Measurements from ENCODE around the gene TOP3B.

- TF ChIP-seq, protein P1, sequence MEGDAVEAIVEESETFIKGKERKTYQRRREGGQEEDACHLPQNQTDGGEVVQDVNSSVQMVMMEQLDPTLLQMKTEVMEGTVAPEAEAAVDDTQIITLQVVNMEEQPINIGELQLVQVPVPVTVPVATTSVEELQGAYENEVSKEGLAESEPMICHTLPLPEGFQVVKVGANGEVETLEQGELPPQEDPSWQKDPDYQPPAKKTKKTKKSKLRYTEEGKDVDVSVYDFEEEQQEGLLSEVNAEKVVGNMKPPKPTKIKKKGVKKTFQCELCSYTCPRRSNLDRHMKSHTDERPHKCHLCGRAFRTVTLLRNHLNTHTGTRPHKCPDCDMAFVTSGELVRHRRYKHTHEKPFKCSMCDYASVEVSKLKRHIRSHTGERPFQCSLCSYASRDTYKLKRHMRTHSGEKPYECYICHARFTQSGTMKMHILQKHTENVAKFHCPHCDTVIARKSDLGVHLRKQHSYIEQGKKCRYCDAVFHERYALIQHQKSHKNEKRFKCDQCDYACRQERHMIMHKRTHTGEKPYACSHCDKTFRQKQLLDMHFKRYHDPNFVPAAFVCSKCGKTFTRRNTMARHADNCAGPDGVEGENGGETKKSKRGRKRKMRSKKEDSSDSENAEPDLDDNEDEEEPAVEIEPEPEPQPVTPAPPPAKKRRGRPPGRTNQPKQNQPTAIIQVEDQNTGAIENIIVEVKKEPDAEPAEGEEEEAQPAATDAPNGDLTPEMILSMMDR (IDR thresholded peaks at IDR 0.05 in 4 of 5, conservative IDR thresholded peaks at IDR 0.05 in 1 of 5), result no peak
- TF ChIP-seq POLR2A (IDR thresholded peaks at IDR 0.05), result no peak
These were observed 3.8 kb downstream of the TOP3B start for GRCh38 chr22:21978564-21979386.

Data from gastrocnemius medialis (tissue), 4 donors.